ENCODE measurements around the gene CHI3L2. TPM values are rescaled to one million over a fixed set of nuclear protein-coding genes. Genes with fewer than 3 reads are reported as not detected.
A peak's percentile ranks its signal among the peaks of the same experiment; 100 is the strongest.

The CHI3L2 gene
- total and polyA plus RNA-seq, 9 of the 15 experiments (the other 6 are each of a cell fraction or from before 2014, with no cell fraction given): 0.07 to 0.27 (median 0.15) TPM; not detected in 6

GRCh38 chr1:111183308-111184069 is 44.0 kb upstream of the CHI3L2 start:
- Histone ChIP-seq H3K4me3 (no peak overlapping the region), H3K9me3 (replicated peaks; ENCODE audit: control insufficient read depth, insufficient read depth, low read depth, low read length) (no peaks in the 10 kb centered on the region), H3K9me1 (ENCODE audit: control insufficient read depth, insufficient read depth, low read length) (no peaks in the 10 kb centered on the region), H2AFZ (ENCODE audit: low read depth, low read length) (no peak overlapping the region), H3K27me3 (ENCODE audit: control insufficient read depth in 2 of 2, insufficient read depth in 2 of 2, low read length in 2 of 2) (no peaks in the 10 kb centered on the region), H3K4me2 (ENCODE audit: insufficient read depth, low read length) (no peak overlapping the region), H3K36me3 (ENCODE audit: control insufficient read depth, insufficient read depth, low read length) (peaks cover 71% of the 10 kb centered on the region), H3K27ac (ENCODE audit: extremely low read depth, low read depth, low read length) (no peak overlapping the region), H4K20me1 (replicated peaks; ENCODE audit: control insufficient read depth, insufficient read depth, low read length) (no peaks in the 10 kb centered on the region), H3K9ac (ENCODE audit: insufficient read depth in 1 of 2, low read depth in 2 of 2, low read length in 2 of 2) (no peak overlapping the region), H3K79me2 (ENCODE audit: control insufficient read depth, insufficient read depth, low read length) (no peaks in the 10 kb centered on the region), H3K4me1 (replicated peaks in 1 of 2; ENCODE audit: control insufficient read depth in 2 of 2, insufficient read depth in 2 of 2, low read length in 2 of 2) (no peaks in the 10 kb centered on the region)
- POLR2A ChIA-PET: interaction anchor here (0.7 to 1.6 kb wide), 4 partner anchors 7 to 12 kb away, joined by 3 to 9 read pairs (median 4); no protein-coding TSS in a partner anchor
- CTCF ChIA-PET (ENCODE audit: low intra/inter-chr PET ratio): no interaction called here
- 87% methylated on average over 6 of the region's 6 CpGs for WGBS (ENCODE audit: insufficient coverage, low coverage, missing lambda C conversion rate)
- no peak for ATAC-seq
- in situ Hi-C loops (cut with MboI): no loop called here
- 0 out of 2 replicates have a peak, but pooled peaks have one; percentile 2 for TF ChIP-seq ZNF316 (IDR thresholded peaks at IDR 0.05)
- TF ChIP-seq NCOA4 (IDR thresholded peaks at IDR 0.05; ENCODE audit: partially characterized antibody): no peak
- no peak for TF ChIP-seq ZBTB49 (CRISPR knock-in tag; IDR thresholded peaks at IDR 0.05; ENCODE audit: borderline replicate concordance)
- intact Hi-C loops (cut with micrococcal nuclease): no loop called here
- DNase-seq (ENCODE audit: extremely low read depth in 1 of 4, low spot score in 3 of 4): no peak
- no TSS peak for BruUV-seq (replicated peaks)
- no peak for FAIRE-seq
